ENCODE results near the gene CACUL1.

The CACUL1 gene

DNA sequence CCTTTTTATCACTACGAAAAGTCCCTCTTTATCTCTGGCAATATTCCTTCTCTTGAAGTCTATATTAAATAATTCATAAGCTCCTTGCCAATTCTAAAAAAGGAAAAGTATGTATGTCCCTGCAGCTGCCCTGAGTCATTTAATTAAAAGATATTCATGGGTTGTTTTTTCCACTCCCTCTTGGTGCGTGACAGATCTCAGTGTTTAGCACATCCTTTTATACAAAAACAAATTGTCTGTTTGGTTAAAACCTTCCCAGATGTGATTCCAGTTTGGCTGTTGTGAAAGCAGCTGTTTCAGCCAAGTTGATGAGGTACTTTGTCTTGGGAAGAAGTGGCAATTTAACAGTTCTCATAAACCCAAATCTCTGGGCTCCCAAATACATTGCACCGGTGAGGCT lies 125.6 kb downstream of the CACUL1 start:
- no peak for DNase-seq
- Mint-ChIP-seq H3K27ac (no peak overlapping the region), H3K9me3 (no peaks in the 10 kb centered on the region), H3K4me1 (ENCODE audit: low read depth) (no peaks in the 10 kb centered on the region), H3K4me3 (no peak overlapping the region), H3K36me3 (ENCODE audit: low read depth) (no peaks in the 10 kb centered on the region), H3K27me3 (peaks cover 6% of the 10 kb centered on the region)

DNA sequence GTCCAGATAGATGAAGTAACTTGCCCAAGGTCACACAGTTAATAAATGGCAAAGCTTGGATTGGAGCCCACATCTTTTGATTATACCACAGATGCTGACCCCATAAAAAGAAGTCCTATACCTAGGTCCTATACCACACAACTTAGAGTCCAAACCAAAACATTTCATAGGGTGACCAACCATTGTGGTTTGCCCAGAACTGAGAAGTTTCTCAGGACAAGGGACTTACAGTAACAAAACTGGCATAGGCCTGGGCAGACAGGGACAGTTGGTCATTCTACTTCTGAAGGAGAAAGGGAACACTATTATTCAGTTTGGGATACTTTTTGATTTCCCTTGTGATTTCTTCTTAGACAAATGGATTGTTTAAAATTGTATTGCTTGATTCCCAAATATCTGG lies 126.4 kb downstream of the CACUL1 start:
- Mint-ChIP-seq H3K4me3 (no peak overlapping the region), H3K36me3 (ENCODE audit: low read depth) (no peaks in the 10 kb centered on the region), H3K27ac (no peak overlapping the region), H3K4me1 (ENCODE audit: low read depth) (no peaks in the 10 kb centered on the region), H3K27me3 (peaks cover 6% of the 10 kb centered on the region), H3K9me3 (no peaks in the 10 kb centered on the region)
- no peak for DNase-seq

DNA sequence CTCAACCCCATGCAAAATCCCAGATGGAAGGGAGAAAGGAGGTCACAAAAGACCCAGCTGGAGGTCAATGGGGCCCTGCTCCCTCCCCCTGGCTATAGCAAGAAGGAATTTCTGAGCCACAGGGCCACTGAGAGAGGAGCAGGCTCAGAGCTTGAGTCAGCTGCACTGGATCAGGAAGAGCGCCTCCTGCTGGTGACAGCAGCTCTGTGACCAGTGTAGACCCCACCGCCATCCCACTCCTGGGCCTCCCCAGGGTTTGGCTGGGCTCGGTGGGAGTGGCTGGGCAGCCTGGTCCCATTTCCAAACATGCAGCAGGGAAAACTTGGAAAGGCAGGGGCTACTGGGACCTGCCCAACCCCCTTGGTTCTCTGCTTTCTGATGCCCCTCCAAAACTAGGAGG lies 127.8 kb downstream of the CACUL1 start:
- Mint-ChIP-seq H3K9me3 (no peaks in the 10 kb centered on the region), H3K36me3 (ENCODE audit: low read depth) (no peaks in the 10 kb centered on the region), H3K27ac (no peak overlapping the region), H3K4me3 (no peak overlapping the region), H3K4me1 (ENCODE audit: low read depth) (peaks cover under 1% of the 10 kb centered on the region), H3K27me3 (peaks cover 6% of the 10 kb centered on the region)
- no peak for DNase-seq
